C4-2B (cell line): ENCODE measurements around the gene PLXNA3.

ENCODE experiments used
- CTCF ChIP-seq: fragments of 450-650 bp; conservative IDR thresholded peaks from 2 replicates; pipeline ENCODE4 v1.5.1; 2017; ENCODE audit warnings: mild to moderate bottlenecking
- ZFX ChIP-seq: fragments of 450-650 bp; IDR thresholded peaks from 2 replicates; pipeline ENCODE4 v1.6.1; 2017

DNA sequence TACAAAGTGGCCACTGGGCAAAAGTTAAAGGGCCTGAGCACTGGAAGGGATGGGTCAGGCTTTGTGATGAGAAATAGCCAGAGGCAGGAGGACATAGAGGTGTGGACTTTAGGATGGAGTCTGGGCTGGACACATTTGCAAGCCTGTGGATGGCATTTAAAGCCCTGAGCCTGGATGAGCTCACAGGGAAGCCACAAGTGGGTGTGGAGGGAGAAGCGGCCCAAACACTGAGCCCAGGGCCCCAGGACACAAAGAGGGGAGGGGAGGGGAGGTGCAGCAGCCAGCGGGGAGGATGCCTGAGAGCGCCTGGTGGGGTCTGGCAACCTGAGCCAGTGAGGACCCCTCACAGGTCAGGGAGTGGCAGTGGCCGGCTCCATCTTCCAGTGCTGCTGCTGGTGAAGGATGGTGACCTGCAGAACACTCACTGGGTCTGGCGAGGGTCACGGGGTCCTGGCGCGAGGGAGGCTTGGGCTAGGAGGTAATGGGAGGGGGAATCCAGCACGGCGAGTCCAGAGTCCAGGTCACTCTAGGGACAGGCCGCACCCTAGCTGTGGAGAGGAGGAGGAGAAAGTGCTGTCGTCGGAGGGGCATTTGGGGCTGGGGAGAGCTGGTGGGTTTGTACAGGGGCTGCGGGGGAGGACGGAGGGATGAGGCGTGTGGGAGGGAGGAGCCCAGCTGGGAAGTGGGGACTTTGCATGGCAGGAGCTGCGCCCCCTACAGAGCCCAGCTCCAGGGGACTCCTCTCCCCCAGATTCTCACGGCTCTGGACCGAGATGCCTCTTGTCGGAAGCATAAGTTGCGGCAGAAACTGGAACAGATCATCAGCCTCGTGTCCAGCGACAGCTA lies 14.0 kb downstream of the PLXNA3 start:
- TF ChIP-seq CTCF = no peak
- no peak for TF ChIP-seq ZFX
